Measurements from ENCODE around the gene FMO1. TPM values are rescaled to one million over a fixed set of nuclear protein-coding genes. Genes with fewer than 3 reads are reported as not detected.

FMO1 gene
- total and polyA plus RNA-seq, 10 of the 15 experiments (the other 5 are each of a cell fraction or from before 2014, with no cell fraction given) = not detected

DNA sequence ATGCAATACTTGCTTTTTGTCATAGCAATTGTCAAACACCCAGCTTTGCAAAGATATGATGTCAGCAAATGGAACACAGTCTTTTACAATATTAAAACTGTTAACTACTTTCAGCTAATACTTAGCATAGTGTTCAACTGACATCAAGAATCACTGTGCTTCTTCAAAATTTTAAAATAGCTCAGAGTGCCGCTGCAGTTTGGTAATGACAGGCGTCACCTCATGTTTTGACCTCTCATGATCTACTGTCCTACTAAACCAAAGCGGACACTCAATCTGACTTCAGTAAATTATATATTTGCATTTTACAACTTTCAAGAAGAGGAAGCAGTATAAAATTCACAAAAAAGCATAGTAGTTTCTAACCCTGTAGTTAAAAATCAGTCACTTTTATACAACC lies 2.0 kb downstream of the FMO1 start (continued):
- TF ChIP-seq MEF2A (IDR thresholded peaks at IDR 0.05; ENCODE audit: insufficient read depth, low read depth, low read length) (no peak), SUPT20H (IDR thresholded peaks at IDR 0.05; ENCODE audit: borderline replicate concordance, control insufficient read depth, low read depth, low read length) (no peak), MTA3 (IDR thresholded peaks at IDR 0.05; ENCODE audit: borderline replicate concordance, low read length) (no peak), SIX5 (IDR thresholded peaks at IDR 0.05; ENCODE audit: low read depth, low read length, severe bottlenecking) (no peak)
- TF ChIP-seq, protein P1, sequence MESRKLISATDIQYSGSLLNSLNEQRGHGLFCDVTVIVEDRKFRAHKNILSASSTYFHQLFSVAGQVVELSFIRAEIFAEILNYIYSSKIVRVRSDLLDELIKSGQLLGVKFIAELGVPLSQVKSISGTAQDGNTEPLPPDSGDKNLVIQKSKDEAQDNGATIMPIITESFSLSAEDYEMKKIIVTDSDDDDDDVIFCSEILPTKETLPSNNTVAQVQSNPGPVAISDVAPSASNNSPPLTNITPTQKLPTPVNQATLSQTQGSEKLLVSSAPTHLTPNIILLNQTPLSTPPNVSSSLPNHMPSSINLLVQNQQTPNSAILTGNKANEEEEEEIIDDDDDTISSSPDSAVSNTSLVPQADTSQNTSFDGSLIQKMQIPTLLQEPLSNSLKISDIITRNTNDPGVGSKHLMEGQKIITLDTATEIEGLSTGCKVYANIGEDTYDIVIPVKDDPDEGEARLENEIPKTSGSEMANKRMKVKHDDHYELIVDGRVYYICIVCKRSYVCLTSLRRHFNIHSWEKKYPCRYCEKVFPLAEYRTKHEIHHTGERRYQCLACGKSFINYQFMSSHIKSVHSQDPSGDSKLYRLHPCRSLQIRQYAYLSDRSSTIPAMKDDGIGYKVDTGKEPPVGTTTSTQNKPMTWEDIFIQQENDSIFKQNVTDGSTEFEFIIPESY (IDR thresholded peaks at IDR 0.05) = no peak

DNA sequence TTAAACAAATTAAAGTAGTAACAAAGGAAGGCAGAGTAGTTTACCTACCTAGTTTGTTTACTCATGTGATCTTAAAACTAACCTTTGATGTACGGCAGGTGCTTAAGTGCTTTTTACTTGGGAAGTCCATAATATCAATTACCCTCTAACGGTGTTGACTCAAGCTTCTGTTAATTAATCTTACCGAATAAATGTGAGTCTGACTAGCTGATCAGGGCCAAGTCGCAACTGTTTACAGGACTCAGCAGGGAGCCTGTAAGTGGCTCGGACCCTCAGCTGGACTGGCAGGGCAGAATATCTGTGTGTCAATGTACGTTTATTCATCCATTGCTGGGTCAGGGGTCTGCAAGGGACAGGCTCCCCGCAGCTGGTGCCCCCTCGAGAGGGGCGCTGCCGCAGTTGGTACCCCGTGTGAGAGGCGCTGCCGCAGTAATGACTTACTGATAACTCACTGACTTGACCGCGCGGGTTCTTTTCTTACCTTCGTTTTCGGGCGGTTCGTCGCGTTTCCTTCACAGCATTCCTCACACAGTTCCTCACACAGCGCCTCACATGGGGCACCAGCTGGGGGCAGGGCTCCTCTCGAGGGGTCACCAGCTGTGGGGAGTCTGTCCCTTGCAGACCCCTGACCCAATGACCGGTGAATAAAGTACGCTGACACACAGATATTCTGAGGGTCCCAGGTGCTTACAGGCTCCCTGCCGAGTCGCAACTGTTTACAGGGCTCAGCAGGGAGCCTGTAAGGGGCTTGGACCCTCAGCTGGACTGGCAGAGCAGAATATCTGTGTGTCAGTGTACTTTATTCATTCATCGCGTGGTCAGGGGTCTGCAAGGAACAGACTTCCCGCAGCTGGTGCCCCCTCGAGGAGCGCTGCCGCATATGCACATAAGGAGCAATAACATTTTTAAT lies 3.0 kb downstream of the FMO1 start:
- POLR2A ChIA-PET = no interaction called here
- in situ Hi-C loops (cut with MboI) = no loop called here
- H3K36me3 ChIP-seq (ENCODE audit: control insufficient read depth in 2 of 2, insufficient read depth in 2 of 2, low read length in 1 of 2) = no peaks in the 10 kb centered on the region
- no TSS peak for BruUV-seq (replicated peaks)
- peak overlapping the region; percentile 16; the same call in 1 of the 2 replicates for H3K9ac ChIP-seq (ENCODE audit: control insufficient read depth, insufficient read depth, low read length)
- CTCF ChIA-PET = interaction anchor here (1.1 to 7.2 kb wide), 4 partner anchors 13 to 62 kb away, joined by 3 to 46 read pairs (median 4); partner anchors contain the start of gene FMO4
- no peaks in the 10 kb centered on the region for H3K79me2 ChIP-seq (ENCODE audit: control insufficient read depth, insufficient read depth, low read length)
- RAD21 ChIA-PET (ENCODE audit: unreplicated experiment) = interaction anchor here (1.7 kb wide), 1 partner anchor 62 kb away, joined by 5 read pairs; the partner anchor contains the start of gene FMO4
- ATAC-seq (peak; percentile 68), DNase-seq (ENCODE audit: low read depth, low spot score) (no peak), FAIRE-seq (no peak)
- H3K4me2 ChIP-seq (ENCODE audit: control insufficient read depth, insufficient read depth) = peak overlapping the region; percentile 83
- peaks cover 1 to 3% of the 10 kb centered on the region in 2 experiments; a peak in 1 of 4 replicates for H3K27me3 ChIP-seq (replicated peaks in 1 of 2; ENCODE audit: control insufficient read depth in 2 of 2, insufficient read depth in 2 of 2, low read length in 1 of 2)
- 15% methylated on average over 34 of the region's 34 CpGs for WGBS (ENCODE audit: insufficient coverage, insufficient replicate concordance, low lambda C conversion rate, missing lambda C conversion rate)
- intact Hi-C loops (cut with micrococcal nuclease; ENCODE audit: unreplicated experiment) = no loop called here
- peaks cover 10% of the 10 kb centered on the region for H3K4me1 ChIP-seq (ENCODE audit: control insufficient read depth, insufficient read depth, low read length)
- H3K27ac ChIP-seq (ENCODE audit: control insufficient read depth, insufficient read depth) = no peak overlapping the region
- H4K20me1 ChIP-seq (ENCODE audit: control insufficient read depth, insufficient read depth) = no peaks in the 10 kb centered on the region
- SMC1A ChIA-PET (ENCODE audit: uncharacterized antibody, unreplicated experiment) = interaction anchor here (0.9 to 1.5 kb wide), 2 partner anchors 9 to 32 kb away, joined by 3 read pairs; no protein-coding TSS in a partner anchor
- H3K4me3 ChIP-seq = peak overlapping the region; percentile 72
- no peaks in the 10 kb centered on the region for H3K9me3 ChIP-seq (replicated peaks; ENCODE audit: control insufficient read depth, insufficient read depth, low read length)
- no peak for TF ChIP-seq PAX5 (IDR thresholded peaks at IDR 0.05; ENCODE audit: borderline replicate concordance, low read depth, low read length)
- no peak for TF ChIP-seq STAT3 (IDR thresholded peaks at IDR 0.05; ENCODE audit: low read depth, low read length)
- no peak for TF ChIP-seq EZH2 (IDR thresholded peaks at IDR 0.05; ENCODE audit: borderline replicate concordance, control insufficient read depth, low read depth, low read length)
- peak; percentile 34 to 53 (median 50); a peak in 5 of 6 replicates for TF ChIP-seq CTCF (IDR thresholded peaks at IDR 0.05 in 2 of 3, conservative IDR thresholded peaks at IDR 0.05 in 1 of 3; ENCODE audit: control insufficient read depth in 2 of 3, extremely low read depth in 1 of 3, insufficient read depth in 1 of 3, low read depth in 3 of 3, low read length in 3 of 3)
- TF ChIP-seq TCF3 (IDR thresholded peaks at IDR 0.05; ENCODE audit: borderline replicate concordance, insufficient read depth, low read depth, low read length) = 0 out of 2 replicates have a peak, but pooled peaks have one; percentile 4
- peak overlapping the region; percentile 81 for H2AFZ ChIP-seq (ENCODE audit: control insufficient read depth, low read depth, low read length)
